Subcutaneous adipose tissue (tissue), 4 donors: ENCODE data around the gene SRRM2. TPM values are rescaled to one million over a fixed set of nuclear protein-coding genes. Genes with fewer than 3 reads are reported as not detected.

Experiments
- CTCF ChIP-seq: fragments of 450-650 bp; IDR thresholded peaks from one replicate; pipeline ENCODE4 v1.5.1; 2016; ENCODE audit warnings: low read depth, mild to moderate bottlenecking, control low read depth, antibody characterized with exemption, moderate library complexity
- total RNA-seq, 4 donors: library from RNA; depleted of rRNA; stranded (reverse); fragments of >200 nt; gene quantifications; one replicate each; pipeline ENCODE4 v1.1.0, GENCODE V29; 2016

Gene SRRM2
- total RNA-seq, 4 donors from 2014 or later, result 245 to 552 (median 404) TPM

GRCh38 chr16:2787406-2787805, 35.0 kb downstream of the SRRM2 start, which contains the start of gene PRSS33:
Gene PRSS33, minus strand, starts transcription at chr16:2787560. Its CDS starts 1,013 bp downstream, at chr16:2786547.
- no peak for TF ChIP-seq CTCF

GRCh38 chr16:2787961-2788360, 35.5 kb downstream of the SRRM2 start:
- no peak for TF ChIP-seq CTCF

GRCh38 chr16:2790631-2791030, 38.2 kb downstream of the SRRM2 start:
- no peak for TF ChIP-seq CTCF

- no peak for TF ChIP-seq CTCF
Measured at GRCh38 chr16:2791174-2791573, 38.7 kb downstream of the SRRM2 start.

GRCh38 chr16:2792940-2793339, 40.5 kb downstream of the SRRM2 start:
- no peak for TF ChIP-seq CTCF

- TF ChIP-seq CTCF, result no peak
Measured at GRCh38 chr16:2795395-2796143, 43.1 kb downstream of the SRRM2 start.

GRCh38 chr16:2798723-2799204, 46.3 kb downstream of the SRRM2 start:
- TF ChIP-seq CTCF, result no peak
